Gastroesophageal sphincter (tissue), 4 donors: ENCODE results near the gene SPRR5. TPM values are rescaled to one million over a fixed set of nuclear protein-coding genes. Genes with fewer than 3 reads are reported as not detected.

Source experiments
- ATAC-seq: fragments of 150-250 bp; one replicate; pipeline ENCODE4 v1.9.1; 2016; ENCODE audit warnings: mild to moderate bottlenecking, moderate library complexity
- H3K27ac ChIP-seq, 4 donors: fragments of 200-600 bp; sonication (generic) in 3 of 4; 1 replicate in 3 of 4; 2 replicates in 1 of 4; pipeline ENCODE4 v1.5.1; 2016 to 2019
- H3K27me3 ChIP-seq: fragments of 200-600 bp; sonication (generic); one replicate; pipeline ENCODE4 v1.5.1; 2019
- H3K36me3 ChIP-seq, 2 donors: fragments of 200-600 bp; sonication (generic); one replicate each; pipeline ENCODE4 v1.5.1; 2019; ENCODE audit warnings: control low read depth in 1 of 2
- H3K4me1 ChIP-seq, 3 donors: fragments of 200-600 bp; sonication (generic); 1 replicate in 2 of 3; 2 replicates in 1 of 3; pipeline ENCODE4 v1.5.1; 2016 to 2019; ENCODE audit warnings: control low read depth in 2 of 3
- H3K4me3 ChIP-seq, 2 donors: fragments of 200-600 bp; sonication (generic); one replicate each; pipeline ENCODE4 v1.5.1; 2019; ENCODE audit warnings: mild to moderate bottlenecking in 1 of 2, moderate library complexity in 1 of 2
- H3K9me3 ChIP-seq, 3 donors: fragments of 200-600 bp; sonication (generic); one replicate each; pipeline ENCODE4 v1.5.1; 2017 to 2019; ENCODE audit warnings: control low read depth in 2 of 3
- EP300 ChIP-seq: sonication (generic); formaldehyde crosslinking; IDR thresholded peaks from one replicate; pipeline ENCODE4 v1.6.1; 2017; ENCODE audit warnings: antibody characterized with exemption, mild to moderate bottlenecking
- POLR2A ChIP-seq, 2 donors: fragments of 450-650 bp; IDR thresholded peaks; one replicate each; pipeline ENCODE4 v1.6.1; 2017; ENCODE audit warnings: antibody characterized with exemption in 2 of 2, mild to moderate bottlenecking in 2 of 2, moderate library complexity in 1 of 2
- POLR2AphosphoS5 ChIP-seq: sonication (generic); formaldehyde crosslinking; IDR thresholded peaks from one replicate; pipeline ENCODE4 v1.6.1; 2017; ENCODE audit warnings: antibody characterized with exemption
- WGBS, 2 donors: methylation state at CpG; one replicate each; pipeline ENCODE4 v1.1.5; 2018; ENCODE audit warnings: low coverage in 1 of 2; 5-methylcytosine and 5-hydroxymethylcytosine counted together
- total RNA-seq, 4 donors: library from RNA; depleted of rRNA; stranded (reverse); fragments of >200 nt; gene quantifications; one replicate each; pipeline ENCODE4 v1.1.0, GENCODE V29; 2016
- TF ChIP-seq, protein P1 (sequence below), 4 experiments: fragments of 200-600 bp in 2 of 4; fragments of 450-650 bp in 2 of 4; sonication (generic) in 1 of 4; IDR thresholded peaks; one replicate each; pipeline ENCODE4 v1.5.1; 2017 to 2019; ENCODE audit warnings: antibody characterized with exemption in 4 of 4, mild to moderate bottlenecking in 2 of 4, moderate library complexity in 2 of 4

The SPRR5 gene
- total RNA-seq, 4 donors from 2014 or later, result not detected

DNA sequence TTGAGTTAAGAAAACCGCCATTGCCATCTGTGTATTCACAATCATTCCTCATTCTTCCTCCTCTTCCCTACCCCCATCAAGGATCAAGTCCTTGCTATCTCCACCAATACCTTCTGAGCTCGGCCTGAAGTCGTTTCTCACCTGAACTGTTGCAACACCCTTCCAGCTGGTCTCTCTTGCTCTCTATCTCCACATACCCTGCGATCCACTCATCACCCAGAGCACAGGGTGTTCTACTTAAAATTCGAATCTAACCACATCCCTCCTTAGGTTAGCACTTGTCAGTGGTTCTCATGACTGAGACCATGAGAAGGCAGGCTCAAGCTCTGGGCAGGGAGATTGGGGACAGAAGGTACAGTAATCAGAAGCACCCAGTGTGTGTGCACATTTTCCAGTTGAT lies 34.1 kb upstream of the SPRR5 start:
- Histone ChIP-seq H3K27ac (no peak overlapping the region), H3K4me1 (no peaks in the 10 kb centered on the region), H3K27me3 (no peaks in the 10 kb centered on the region), H3K36me3 (no peaks in the 10 kb centered on the region), H3K9me3 (peaks cover 0 to 6% (median 0%) of the 10 kb centered on the region in 3 donors), H3K4me3 (no peak overlapping the region)
- WGBS, 2 donors, result 53 to 68% methylated on average over 4 to 5 of the region's 5 CpGs
- no peak for ATAC-seq
- TF ChIP-seq EP300 (no peak), POLR2AphosphoS5 (no peak)
- TF ChIP-seq, protein P1, sequence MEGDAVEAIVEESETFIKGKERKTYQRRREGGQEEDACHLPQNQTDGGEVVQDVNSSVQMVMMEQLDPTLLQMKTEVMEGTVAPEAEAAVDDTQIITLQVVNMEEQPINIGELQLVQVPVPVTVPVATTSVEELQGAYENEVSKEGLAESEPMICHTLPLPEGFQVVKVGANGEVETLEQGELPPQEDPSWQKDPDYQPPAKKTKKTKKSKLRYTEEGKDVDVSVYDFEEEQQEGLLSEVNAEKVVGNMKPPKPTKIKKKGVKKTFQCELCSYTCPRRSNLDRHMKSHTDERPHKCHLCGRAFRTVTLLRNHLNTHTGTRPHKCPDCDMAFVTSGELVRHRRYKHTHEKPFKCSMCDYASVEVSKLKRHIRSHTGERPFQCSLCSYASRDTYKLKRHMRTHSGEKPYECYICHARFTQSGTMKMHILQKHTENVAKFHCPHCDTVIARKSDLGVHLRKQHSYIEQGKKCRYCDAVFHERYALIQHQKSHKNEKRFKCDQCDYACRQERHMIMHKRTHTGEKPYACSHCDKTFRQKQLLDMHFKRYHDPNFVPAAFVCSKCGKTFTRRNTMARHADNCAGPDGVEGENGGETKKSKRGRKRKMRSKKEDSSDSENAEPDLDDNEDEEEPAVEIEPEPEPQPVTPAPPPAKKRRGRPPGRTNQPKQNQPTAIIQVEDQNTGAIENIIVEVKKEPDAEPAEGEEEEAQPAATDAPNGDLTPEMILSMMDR (IDR thresholded peaks at IDR 0.05), result no peak

DNA sequence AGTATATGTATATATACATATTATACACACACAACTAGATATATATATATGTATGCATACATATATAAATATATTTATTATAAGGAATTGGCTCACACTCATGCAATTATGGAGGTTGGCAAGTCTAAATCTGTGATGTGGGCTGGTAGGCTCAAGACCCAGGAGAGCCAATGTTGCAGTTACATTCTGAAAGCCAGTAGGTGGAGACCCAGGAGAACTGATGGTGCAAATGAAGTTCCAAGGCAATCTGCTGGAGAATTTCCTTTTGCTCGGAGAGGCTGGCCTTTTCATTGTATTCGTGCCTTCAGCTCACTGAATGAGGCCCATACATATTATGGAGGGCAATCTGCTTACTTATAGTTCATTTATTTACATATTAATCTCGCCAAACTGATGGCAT lies 29.2 kb upstream of the SPRR5 start:
- 28 to 40% methylated on average over 1 to 3 of the region's 3 CpGs for WGBS, 2 donors
- TF ChIP-seq EP300 (no peak), POLR2A (IDR thresholded peaks at IDR 0.05) (no peak), POLR2AphosphoS5 (no peak)
- TF ChIP-seq, protein P1 (IDR thresholded peaks at IDR 0.05), result no peak
- Histone ChIP-seq H3K4me3 (no peak overlapping the region), H3K27ac (no peak overlapping the region), H3K36me3 (no peaks in the 10 kb centered on the region), H3K9me3 (no peaks in the 10 kb centered on the region), H3K27me3 (no peaks in the 10 kb centered on the region), H3K4me1 (no peaks in the 10 kb centered on the region)
- no peak for ATAC-seq

DNA sequence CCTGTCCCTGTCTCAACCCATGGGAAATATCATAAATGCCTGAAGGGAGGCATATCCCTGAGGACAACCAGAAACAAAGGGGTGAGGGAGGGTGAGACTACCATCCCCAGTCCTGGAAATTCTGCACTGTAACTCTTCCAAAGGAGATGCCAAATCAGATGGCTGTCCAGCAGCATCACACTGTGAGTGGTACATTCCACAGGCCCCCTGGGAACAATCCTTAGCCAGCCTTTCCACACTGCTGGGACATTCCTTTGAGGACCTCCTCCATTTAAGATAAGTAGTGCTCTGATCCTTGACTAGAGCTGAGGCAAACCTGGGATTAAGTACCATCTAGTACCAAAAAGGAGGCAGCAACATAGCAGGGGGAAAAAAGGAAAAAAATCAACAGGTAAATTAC lies 27.9 kb upstream of the SPRR5 start:
- TF ChIP-seq POLR2AphosphoS5 (no peak), POLR2A (IDR thresholded peaks at IDR 0.05) (no peak), EP300 (no peak)
- TF ChIP-seq, protein P1 (IDR thresholded peaks at IDR 0.05), result no peak

DNA sequence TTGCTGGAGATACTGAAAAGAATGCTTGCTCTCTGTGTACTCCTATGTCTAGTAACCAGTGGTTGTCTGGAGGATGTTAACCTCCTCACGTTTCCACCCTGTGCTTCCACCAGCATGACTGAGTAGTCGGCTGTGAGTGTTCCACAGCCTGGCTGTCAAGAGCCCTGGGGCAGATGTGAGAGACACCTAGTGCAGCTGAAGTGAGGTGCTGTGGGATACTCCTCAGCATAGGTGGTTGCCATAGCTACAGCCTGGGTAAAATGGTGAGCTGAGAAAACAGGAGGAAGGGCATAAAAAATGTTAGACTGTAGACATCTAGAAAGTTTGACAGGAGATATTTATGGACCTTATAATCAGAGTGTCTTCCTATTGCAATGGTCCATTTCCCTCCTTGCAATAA lies 22.8 kb upstream of the SPRR5 start:
- Histone ChIP-seq H3K36me3 (no peaks in the 10 kb centered on the region), H3K9me3 (no peaks in the 10 kb centered on the region), H3K4me1 (no peaks in the 10 kb centered on the region), H3K4me3 (no peak overlapping the region), H3K27ac (no peak overlapping the region), H3K27me3 (no peaks in the 10 kb centered on the region)
- TF ChIP-seq POLR2A (IDR thresholded peaks at IDR 0.05) (no peak), EP300 (no peak), POLR2AphosphoS5 (no peak)
- TF ChIP-seq, protein P1 (IDR thresholded peaks at IDR 0.05), result no peak
- 29 to 70% methylated on average over 1 to 2 of the region's 2 CpGs for WGBS, 2 donors
- ATAC-seq, result no peak

More for the DNA sequence above, 27.9 kb upstream of the SPRR5 start:
- no peak overlapping the region for H3K27ac ChIP-seq
- no peak for ATAC-seq
- no peak overlapping the region for H3K4me3 ChIP-seq
- H3K4me1 ChIP-seq, result no peaks in the 10 kb centered on the region
- H3K9me3 ChIP-seq, result no peaks in the 10 kb centered on the region
- H3K27me3 ChIP-seq, result no peaks in the 10 kb centered on the region
- no peaks in the 10 kb centered on the region for H3K36me3 ChIP-seq

DNA sequence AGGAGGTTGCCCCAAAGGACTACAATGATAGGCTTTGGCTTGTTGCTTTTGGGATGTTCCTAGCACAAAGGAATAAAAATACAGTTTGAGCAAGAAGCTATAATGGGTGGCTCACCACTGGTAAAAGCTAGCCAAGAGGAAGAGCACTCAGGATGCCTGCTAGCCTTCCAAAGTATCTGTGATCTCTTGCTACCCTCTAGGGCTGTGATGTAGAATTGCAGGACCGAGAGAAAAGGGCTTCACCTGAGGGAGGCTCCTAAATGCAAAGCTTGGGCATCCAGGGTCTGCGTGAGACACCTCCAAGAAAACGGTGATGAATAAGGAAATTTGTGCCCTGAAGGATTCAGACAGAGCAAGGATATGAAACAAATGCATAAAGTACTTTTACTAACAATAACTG lies 20.9 kb upstream of the SPRR5 start:
- no peaks in the 10 kb centered on the region for H3K9me3 ChIP-seq
- H3K27ac ChIP-seq, result no peak overlapping the region
- TF ChIP-seq POLR2AphosphoS5 (no peak), POLR2A (IDR thresholded peaks at IDR 0.05) (no peak), EP300 (no peak)
- TF ChIP-seq, protein P1 (IDR thresholded peaks at IDR 0.05), result peak; percentile 10 to 64 (median 48)
- WGBS, 2 donors, result 59 to 73% methylated on average over 3 of the region's 3 CpGs
- no peak for ATAC-seq
- H3K4me3 ChIP-seq, result no peak overlapping the region
- no peaks in the 10 kb centered on the region for H3K36me3 ChIP-seq
- no peaks in the 10 kb centered on the region for H3K27me3 ChIP-seq
- no peaks in the 10 kb centered on the region for H3K4me1 ChIP-seq
